GM04504 (cell line): ENCODE measurements around the gene VPS35.
A peak's percentile ranks its signal among the peaks of the same experiment; 100 is the strongest.
"Not testable (repeated sequence)": the region's sequence is repeated elsewhere in the genome, so short reads cannot be mapped to it uniquely, and the experiment has no call there.

Experiments used
- DNase-seq: peaks from one replicate; pipeline ENCODE4 v3.0.0-alpha.2; 2012; ENCODE audit warnings: low read depth

VPS35 gene

GRCh38 chr16:46658925-46659324 is 30.1 kb downstream of the VPS35 start:
- no peak for DNase-seq

DNA sequence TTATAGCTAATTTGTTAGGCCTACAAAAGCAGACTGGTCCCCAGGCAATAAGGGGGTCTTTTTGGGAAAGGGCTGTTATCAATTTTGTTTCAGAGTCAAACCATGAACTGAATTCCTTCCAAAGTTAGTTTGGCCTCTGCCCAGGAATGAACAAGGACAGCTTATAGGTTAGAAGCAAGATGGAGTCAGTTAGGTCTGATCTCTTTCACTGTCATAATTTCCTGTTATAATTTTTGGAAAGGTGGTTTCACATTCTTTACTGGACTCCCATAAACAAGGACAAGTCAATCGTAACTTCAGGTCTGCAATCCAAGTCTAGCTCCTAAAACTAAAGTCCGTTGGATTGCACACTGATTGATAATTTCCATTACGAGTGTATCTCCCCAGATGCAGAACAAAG is 37.7 kb downstream of the VPS35 start:
- no peak for DNase-seq

DNA sequence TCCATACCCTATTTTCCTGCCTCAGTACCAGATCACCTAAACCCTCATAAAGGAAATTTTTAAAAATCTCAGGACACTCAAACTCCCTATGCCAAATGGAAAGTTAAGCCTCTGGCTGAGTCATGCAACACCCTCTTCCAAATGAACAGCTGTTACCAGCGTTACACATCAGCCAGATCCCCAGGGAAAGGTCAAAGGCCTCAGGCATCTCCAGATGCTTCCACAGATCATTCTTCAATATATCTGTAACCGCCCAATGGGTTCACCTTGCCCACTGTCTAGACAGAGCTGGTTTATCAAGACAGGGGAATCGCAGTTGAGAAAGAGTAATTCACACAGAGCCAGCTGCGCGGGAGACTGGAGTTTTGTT is 38.7 kb downstream of the VPS35 start:
- no peak for DNase-seq

DNA sequence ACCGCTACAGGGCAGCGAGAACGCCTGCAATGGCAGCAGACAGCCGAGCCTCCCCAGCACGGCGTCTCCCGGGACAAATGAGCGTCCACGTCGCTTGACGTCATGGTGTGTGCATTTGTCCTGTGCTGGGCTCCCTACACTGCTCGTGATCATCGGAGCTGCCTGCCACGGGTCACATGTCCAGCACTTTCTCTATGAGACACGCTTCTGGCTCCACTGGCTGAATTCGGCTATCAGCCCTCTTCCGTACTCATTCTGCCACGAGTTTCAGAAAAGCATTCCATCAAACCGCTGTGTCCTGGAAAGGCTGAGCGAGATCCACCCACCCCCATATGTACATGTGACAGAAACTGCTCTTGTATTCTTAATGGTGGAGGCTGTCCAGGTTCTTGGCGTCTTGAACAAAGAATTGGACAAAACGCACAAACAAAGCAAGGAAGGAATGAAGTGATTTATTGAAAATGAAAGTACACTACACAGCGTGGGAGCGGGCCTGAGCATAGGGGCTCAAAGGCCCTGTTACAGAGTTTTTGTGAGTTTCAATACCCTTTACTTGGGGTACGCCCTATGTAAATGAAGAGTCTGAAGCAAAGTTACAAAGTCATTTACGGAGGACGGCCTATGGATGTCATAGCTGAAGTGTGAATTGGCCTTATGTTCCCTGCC is 39.3 kb downstream of the VPS35 start:
- DNase-seq: no peak

GRCh38 chr16:46648656-46649055 is 40.3 kb downstream of the VPS35 start:
- no peak for DNase-seq

DNA sequence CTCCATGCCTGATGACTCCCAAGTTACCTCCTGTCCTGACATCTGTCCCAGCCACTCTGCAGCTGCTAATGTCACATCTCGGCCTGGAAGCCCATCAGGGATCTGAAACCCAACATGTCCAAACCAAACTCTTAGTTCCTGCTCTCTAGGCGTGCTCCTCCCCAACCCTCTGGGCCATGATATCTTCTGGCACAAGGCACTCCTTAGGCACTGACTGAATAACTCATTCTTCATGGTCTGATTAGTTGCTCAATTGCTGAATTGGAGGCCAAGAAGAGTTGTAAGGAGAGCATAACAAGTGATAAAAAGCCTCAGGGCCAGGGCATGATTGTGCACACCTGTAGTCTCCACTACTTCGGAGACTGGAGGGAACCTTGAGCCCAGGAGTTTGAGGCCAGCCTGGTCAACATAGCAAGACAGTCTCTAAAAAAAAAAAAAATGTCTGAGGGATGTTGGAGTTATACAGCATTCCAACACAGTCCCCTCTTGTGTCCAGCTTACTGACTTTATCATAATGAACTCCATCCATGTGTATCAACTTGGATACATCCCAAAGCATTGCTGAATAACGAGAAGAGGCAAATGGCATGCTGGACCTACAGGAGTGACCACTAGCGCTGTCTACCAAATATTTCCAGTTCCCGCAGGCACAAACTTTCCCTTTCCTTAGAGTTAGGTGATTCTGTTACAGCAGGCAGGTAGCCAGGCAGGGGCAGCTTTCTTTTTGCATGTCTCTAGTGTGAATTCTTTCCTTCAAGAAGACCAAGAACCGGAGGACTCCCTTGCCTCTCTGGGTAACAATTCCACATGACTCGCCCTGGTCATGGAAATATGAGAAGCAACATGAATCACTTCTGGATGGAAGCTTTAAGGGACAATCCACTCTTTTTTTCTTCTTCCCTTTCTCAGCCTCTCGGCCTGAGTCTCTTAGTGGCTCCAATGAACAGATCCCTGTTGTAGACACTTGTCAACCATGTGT is 49.7 kb downstream of the VPS35 start:
- no peak for DNase-seq

DNA sequence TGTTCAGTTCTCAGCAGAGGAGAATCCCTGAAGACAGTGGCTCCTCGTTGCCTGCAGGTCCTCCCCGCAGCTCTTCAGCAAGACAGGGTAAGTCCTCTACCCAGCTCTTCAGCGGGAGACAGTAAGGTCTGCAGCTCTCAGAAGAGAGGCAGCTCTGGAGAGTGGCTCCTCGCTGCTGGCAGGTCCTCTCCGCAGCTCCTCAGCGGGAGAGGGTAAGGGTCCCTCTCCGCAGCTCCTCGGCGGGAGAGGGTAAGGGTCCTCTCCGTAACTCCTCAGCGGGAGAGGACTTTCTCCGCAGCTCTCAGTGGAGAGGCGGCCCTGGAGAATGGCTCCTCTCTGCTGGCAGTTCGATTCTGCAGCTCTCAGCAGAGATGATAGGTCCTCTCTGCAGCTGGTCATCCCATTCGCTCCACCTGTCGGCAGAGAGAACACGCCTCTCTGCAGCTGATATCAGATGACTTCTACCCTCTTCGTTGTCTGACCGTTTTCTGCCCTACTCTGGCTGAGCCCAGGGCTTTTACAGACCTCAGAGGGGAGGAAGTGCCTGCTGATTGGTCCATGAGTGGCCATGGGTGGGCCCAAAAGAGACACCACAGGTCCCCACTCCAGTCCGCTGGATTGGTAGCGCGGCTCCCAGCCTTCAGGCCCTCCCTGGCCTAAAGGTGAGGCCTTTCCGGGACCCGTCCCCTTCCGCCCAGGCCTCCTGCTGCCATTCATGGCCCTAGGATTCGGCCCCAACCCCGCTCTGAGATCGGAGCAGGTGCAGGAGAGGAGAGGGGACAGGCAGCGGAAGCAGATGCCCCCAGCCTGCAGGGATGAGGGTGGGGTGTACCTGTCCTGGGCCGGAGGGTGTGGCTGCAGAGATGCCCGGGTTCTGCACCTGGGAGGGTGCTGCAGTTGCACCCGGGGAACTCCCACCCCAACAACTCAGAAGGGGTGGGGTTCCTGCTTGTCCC is 55.9 kb downstream of the VPS35 start:
- DNase-seq: no peak

- peak; percentile 27 for DNase-seq
Observed at GRCh38 chr16:46629331-46630219, 59.4 kb downstream of the VPS35 start.

- DNase-seq: no peak
Observed at GRCh38 chr16:46627746-46628145, 61.2 kb downstream of the VPS35 start.

- DNase-seq: not testable (repeated sequence)
Observed at GRCh38 chr16:46626681-46627080, 62.3 kb downstream of the VPS35 start.

DNA sequence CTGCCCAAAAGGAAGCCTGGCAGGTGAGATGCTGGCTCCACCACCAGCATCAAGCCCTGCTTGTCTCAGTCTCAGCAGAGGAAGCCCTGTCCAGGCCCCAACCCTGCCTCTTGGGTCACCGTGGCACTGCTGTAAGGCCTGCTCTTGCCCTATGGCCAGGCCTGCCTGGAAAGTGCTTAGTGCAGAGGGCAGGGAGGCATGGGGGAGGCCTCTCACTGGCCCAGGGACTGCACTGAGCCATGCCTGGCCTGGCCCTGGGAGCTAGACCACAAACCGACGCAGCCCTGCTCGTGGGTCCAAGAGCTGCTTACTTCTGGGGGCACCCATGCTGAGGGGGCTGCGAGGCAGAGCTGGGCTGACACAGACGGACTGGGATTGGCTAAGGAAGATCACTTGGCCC is 64.1 kb downstream of the VPS35 start:
- DNase-seq: not testable (repeated sequence)

DNA sequence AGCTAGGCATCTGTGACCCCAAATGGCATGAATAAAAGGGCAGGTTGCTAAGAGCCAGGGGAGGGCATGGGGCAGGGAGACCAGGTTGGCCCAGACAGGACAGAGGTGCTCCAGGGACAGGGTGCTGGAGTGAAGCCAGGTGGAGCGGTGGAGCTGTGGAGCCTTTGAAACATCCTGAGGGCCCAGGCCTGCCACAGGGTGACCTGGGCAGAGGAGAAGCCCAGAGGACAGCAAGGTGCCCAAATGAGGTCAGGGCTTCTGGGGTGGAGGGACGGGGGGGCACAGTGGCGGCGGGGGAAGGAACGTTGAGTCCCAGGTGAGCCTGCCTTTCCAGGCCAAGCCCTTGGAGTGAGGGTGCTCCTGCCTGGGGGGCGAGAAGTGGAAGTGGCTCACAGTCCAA is 65.3 kb downstream of the VPS35 start:
- not testable (repeated sequence) for DNase-seq

DNA sequence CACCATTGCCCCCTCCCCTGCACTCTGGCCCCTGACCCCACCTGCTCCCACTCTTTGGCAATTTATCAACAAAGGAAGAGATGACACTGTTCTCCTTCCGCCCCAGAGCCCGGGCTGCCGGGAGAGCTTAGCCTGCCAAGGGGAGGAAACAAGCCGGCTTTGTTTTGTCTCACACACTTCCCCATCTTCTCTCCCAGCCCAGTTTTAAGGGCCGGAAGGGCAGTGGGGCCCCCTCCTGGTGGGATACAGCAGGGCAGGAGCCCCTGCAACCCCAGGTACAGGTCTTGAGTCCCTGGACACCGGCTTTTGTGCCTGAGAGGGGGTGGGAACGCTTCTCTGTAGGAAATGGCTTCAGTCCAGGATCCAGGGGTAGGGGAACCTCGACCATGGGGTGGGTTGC is 65.7 kb downstream of the VPS35 start:
- not testable (repeated sequence) for DNase-seq

- no peak for DNase-seq
Observed at GRCh38 chr16:46621934-46622676, 66.9 kb downstream of the VPS35 start.

DNA sequence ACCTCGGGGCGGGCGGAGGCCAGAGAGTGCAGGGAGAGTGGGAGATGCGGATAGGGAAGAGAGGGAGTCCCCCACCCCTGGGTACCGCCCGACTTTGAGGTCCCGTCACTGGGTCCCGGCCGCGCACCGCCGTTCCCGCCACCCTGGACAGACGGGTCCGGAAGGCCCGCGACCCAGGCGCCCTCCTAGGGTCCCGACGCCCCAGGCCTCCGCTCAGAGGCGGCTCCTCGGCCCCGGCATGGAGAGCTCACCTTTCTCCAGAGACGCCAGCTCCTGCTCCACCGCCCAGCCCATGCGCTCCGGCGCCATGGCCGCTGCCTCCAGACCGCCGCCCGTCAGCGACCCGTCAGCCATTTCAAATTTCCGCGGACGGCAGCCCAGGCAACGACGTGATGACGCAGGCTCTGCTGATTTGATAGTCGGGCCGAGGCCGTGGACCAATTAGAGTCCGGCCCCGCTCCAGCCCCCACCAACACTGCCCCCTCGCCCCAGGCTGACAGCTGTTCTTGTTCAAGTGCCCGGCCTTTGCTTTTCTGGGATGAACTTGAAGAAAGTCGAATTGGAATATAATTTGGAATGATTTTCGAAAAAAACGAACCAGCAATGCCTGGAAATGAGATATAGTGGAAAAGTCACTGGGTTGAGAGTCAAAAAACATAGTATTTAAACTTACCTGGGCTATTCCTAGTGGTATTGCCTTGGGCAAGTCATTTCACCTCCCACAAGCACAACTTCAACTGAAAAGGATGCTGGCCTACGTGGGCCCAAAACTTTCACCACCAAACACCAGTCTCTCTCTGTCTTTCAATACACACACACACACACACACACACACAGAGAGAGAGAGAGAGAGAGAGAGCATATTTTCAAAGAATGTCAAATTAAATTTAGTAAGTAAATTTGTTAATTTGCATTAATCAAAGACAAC is 67.7 kb downstream of the VPS35 start, which contains the start of gene SHCBP1:
SHCBP1 (minus strand) TSS at position 374 of the 928 bp plus-strand sequence; CDS start at position 354, 20 bp downstream.
- peak; percentile 69 for DNase-seq

- DNase-seq: no peak
Observed at GRCh38 chr16:46620266-46621005, 68.5 kb downstream of the VPS35 start.

DNA sequence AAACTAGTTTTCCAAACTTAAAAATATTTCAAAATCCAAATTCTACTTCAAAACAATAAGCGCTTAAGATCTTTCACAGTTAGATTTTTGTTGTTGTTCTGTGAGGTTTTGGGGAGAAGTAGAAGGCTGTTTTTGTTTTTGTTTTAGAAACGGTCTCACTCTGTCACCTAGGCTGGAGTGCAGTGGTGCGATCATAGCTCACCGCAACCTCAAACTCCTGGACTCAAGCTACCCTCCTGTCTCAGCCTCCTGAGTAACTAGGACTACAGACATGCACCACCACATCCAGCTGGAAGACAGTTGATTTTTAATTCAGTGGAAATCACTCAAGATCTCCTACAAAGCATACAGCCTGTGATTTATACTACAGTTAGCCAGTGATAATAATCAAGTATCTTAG is 70.5 kb downstream of the VPS35 start:
- no peak for DNase-seq

GRCh38 chr16:46614006-46614405 is 75.0 kb downstream of the VPS35 start:
- no peak for DNase-seq
